HL-60 (cell line): Measurements from ENCODE around the gene STX1A.
"Not testable (repeated sequence)": the region's sequence is repeated elsewhere in the genome, so short reads cannot be mapped to it uniquely, and the experiment has no call there.

Source experiments
- DNase-seq, 2 experiments: peaks; one replicate each; pipeline ENCODE4 v3.0.0-alpha.2; 2010 to 2020; ENCODE audit warnings: low read depth in 1 of 2, low spot score in 1 of 2
- H3K27ac ChIP-seq: fragments of 250-450 bp; sonication (Bioruptor Pico); replicated peaks from 2 replicates; pipeline ENCODE4 v1.5.1; 2020; ENCODE audit warnings: mild to moderate bottlenecking, moderate library complexity
- H3K27me3 ChIP-seq: fragments of 250-450 bp; sonication (Bioruptor Pico); 2 replicates; pipeline ENCODE4 v1.5.1; 2021; ENCODE audit warnings: mild to moderate bottlenecking, moderate library complexity; ENCODE audit not compliant: insufficient read depth, poor library complexity, severe bottlenecking
- H3K4me3 ChIP-seq: replicated peaks from 2 replicates; pipeline ENCODE4 v1.5.1; 2011; ENCODE audit warnings: mild to moderate bottlenecking, control low read depth, low read length; ENCODE audit not compliant: insufficient read depth
- GABPA ChIP-seq: IDR thresholded peaks from 2 replicates; pipeline ENCODE4 v1.6.1; 2012; ENCODE audit warnings: low read depth
- POLR2AphosphoS5 ChIP-seq: IDR thresholded peaks from 2 replicates; pipeline ENCODE4 v1.6.1; 2012; ENCODE audit warnings: low read depth
- SPI1 ChIP-seq: IDR thresholded peaks from 2 replicates; pipeline ENCODE4 v1.6.1; 2012; ENCODE audit warnings: low read depth, mild to moderate bottlenecking, borderline replicate concordance
- TF ChIP-seq, protein P1 (sequence below): IDR thresholded peaks from 2 replicates; pipeline ENCODE4 v1.6.1; 2012; ENCODE audit warnings: low read depth; ENCODE audit not compliant: insufficient replicate concordance
- TF ChIP-seq, protein P2 (sequence below): IDR thresholded peaks from one replicate; pipeline ENCODE4 v1.5.1; 2011; ENCODE audit warnings: low read length, control low read depth, inconsistent platforms; ENCODE audit not compliant: insufficient read depth

Gene STX1A

DNA sequence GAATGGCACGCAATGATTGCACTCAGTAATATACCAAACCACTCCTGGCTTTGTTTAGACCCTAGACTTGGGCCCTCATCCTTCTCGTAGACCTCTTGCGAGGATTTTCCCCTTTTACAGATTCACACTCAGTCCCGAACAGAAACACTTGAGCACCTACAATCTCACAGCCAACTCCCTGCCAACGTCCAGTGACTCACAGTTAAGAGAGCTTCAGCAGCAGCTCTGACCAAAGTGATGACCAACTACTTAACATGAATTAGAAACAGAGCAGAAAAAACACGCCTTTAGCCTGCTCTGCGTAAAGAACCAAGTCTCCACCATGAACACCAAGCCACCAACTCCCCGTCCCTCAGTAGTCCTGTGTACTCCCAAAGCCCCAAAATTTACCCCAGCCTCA is 38.4 kb downstream of the STX1A start:
- no peak for DNase-seq
- no peaks in the 10 kb centered on the region for H3K27me3 ChIP-seq
- no peak overlapping the region for H3K27ac ChIP-seq
- no peak for TF ChIP-seq GABPA
- TF ChIP-seq, protein P1, sequence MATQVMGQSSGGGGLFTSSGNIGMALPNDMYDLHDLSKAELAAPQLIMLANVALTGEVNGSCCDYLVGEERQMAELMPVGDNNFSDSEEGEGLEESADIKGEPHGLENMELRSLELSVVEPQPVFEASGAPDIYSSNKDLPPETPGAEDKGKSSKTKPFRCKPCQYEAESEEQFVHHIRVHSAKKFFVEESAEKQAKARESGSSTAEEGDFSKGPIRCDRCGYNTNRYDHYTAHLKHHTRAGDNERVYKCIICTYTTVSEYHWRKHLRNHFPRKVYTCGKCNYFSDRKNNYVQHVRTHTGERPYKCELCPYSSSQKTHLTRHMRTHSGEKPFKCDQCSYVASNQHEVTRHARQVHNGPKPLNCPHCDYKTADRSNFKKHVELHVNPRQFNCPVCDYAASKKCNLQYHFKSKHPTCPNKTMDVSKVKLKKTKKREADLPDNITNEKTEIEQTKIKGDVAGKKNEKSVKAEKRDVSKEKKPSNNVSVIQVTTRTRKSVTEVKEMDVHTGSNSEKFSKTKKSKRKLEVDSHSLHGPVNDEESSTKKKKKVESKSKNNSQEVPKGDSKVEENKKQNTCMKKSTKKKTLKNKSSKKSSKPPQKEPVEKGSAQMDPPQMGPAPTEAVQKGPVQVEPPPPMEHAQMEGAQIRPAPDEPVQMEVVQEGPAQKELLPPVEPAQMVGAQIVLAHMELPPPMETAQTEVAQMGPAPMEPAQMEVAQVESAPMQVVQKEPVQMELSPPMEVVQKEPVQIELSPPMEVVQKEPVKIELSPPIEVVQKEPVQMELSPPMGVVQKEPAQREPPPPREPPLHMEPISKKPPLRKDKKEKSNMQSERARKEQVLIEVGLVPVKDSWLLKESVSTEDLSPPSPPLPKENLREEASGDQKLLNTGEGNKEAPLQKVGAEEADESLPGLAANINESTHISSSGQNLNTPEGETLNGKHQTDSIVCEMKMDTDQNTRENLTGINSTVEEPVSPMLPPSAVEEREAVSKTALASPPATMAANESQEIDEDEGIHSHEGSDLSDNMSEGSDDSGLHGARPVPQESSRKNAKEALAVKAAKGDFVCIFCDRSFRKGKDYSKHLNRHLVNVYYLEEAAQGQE: no peak
- TF ChIP-seq POLR2AphosphoS5: no peak
- no peak for TF ChIP-seq SPI1
- TF ChIP-seq, protein P2, sequence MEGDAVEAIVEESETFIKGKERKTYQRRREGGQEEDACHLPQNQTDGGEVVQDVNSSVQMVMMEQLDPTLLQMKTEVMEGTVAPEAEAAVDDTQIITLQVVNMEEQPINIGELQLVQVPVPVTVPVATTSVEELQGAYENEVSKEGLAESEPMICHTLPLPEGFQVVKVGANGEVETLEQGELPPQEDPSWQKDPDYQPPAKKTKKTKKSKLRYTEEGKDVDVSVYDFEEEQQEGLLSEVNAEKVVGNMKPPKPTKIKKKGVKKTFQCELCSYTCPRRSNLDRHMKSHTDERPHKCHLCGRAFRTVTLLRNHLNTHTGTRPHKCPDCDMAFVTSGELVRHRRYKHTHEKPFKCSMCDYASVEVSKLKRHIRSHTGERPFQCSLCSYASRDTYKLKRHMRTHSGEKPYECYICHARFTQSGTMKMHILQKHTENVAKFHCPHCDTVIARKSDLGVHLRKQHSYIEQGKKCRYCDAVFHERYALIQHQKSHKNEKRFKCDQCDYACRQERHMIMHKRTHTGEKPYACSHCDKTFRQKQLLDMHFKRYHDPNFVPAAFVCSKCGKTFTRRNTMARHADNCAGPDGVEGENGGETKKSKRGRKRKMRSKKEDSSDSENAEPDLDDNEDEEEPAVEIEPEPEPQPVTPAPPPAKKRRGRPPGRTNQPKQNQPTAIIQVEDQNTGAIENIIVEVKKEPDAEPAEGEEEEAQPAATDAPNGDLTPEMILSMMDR: no peak
- no peak overlapping the region for H3K4me3 ChIP-seq

DNA sequence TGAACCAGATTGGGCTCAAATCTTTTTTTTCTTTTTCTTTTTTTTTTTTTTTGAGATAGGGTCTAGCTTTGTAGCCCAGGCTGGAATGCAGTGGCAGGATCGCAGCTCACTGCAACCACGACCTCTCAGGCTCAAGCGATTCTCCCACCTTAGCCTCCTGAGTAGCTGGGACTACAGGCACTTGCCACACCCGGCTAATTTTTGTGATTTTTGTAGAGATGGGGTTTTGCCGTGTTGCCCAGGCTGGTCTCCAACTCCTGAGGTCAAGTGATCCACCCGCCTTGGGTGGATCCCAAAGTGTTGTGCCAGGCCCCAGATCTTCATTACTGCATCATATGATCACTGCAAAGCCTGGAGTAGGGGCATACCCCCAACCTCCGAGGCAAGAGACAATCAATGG is 39.0 kb downstream of the STX1A start:
- DNase-seq: no peak
- Histone ChIP-seq H3K4me3 (no peak overlapping the region), H3K27me3 (no peaks in the 10 kb centered on the region), H3K27ac (no peak overlapping the region)
- no peak for TF ChIP-seq POLR2AphosphoS5
- TF ChIP-seq, protein P1: no peak
- TF ChIP-seq GABPA: no peak

DNA sequence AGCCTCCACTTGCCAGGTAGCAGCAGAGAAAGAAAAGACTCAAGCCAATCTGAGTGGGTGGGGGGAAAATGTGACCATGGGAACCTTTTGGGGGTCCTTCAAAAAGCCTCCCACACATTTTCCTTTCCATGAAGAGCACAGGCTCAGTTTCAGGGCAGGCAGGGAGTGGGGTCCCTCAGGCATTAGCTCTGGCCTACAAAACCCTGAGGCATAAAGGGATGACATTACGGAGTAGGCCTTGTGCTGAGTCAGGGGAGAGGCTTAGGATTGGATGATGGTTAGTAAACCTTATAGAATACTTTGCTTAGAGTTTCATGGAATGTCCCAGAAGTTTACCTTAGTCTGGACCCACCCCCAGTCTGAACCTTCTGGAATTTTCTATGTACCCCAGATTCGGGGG is 39.8 kb downstream of the STX1A start:
- no peak overlapping the region for H3K4me3 ChIP-seq
- DNase-seq: no peak
- no peak overlapping the region for H3K27ac ChIP-seq
- no peaks in the 10 kb centered on the region for H3K27me3 ChIP-seq
- TF ChIP-seq GABPA: no peak
- TF ChIP-seq, protein P1: no peak
- no peak for TF ChIP-seq POLR2AphosphoS5
- TF ChIP-seq SPI1: no peak

DNA sequence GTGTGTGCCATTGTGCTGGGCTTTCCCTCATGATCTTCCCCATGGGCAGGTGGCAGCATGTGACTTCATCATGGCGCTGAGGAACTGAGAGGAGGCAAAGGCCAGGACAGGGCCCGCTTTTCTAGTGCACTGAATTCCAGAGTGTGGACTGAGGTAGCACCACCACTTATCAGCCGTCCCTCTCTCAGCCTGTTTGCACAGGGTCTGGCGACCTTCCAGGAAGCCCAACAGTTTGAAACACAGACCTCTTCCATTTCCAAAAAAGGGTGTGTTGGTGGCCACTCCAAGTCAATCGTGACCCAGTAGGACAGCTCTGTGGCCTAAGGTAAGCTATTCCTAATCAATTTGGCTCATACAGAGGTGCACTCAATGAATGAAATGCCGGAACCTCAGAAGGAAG is 40.6 kb downstream of the STX1A start:
- Histone ChIP-seq H3K27me3 (no peaks in the 10 kb centered on the region), H3K4me3 (no peak overlapping the region), H3K27ac (no peak overlapping the region)
- TF ChIP-seq GABPA (no peak), POLR2AphosphoS5 (no peak)
- TF ChIP-seq, protein P2: no peak
- DNase-seq: no peak

DNA sequence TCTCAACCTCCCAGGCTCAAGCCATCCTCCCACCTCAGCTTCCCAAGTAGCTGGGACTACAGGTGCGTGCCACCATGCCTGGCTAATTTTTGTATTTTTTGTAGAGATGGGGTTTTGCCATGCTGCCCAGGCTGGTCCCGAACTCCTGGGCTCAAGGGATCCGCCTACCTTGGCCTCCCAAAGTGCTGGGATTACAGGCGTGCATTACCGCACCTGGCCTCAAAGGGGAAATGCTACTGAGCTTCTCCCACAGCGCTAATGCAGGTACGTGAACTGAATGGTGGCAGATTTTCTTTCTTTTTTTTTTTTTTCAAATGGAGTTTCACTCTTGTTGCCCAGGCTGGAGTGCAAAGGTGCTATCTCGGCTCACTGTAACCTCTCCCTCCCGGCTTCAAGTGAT is 43.4 kb downstream of the STX1A start:
- DNase-seq, H3K27ac ChIP-seq, H3K4me3 ChIP-seq, H3K27me3 ChIP-seq: not testable (repeated sequence)
